ENCODE measurements around the gene PKN1. TPM values are rescaled to one million over a fixed set of nuclear protein-coding genes. Genes with fewer than 3 reads are reported as not detected.

PKN1 gene
- total and polyA plus RNA-seq, 2 experiments from 2014 or later = 47.2 to 128 TPM

GRCh38 chr19:14405380-14405757, 27.7 kb upstream of the PKN1 start:
- in situ Hi-C loops (cut with MboI) = no loop called here
- no peak overlapping the region for H3K4me3 ChIP-seq
- peaks cover 34% of the 10 kb centered on the region; the same call in 1 of the 2 replicates for H3K36me3 ChIP-seq (ENCODE audit: low read depth)
- no peaks in the 10 kb centered on the region for H3K79me2 ChIP-seq (ENCODE audit: insufficient read depth)
- H3K9ac ChIP-seq = no peak overlapping the region
- no peaks in the 10 kb centered on the region for H3K4me1 ChIP-seq (ENCODE audit: insufficient read depth)
- no peak overlapping the region for H2AFZ ChIP-seq
- no peaks in the 10 kb centered on the region for H4K20me1 ChIP-seq (ENCODE audit: insufficient read depth)
- TF ChIP-seq EZH2 (IDR thresholded peaks at IDR 0.05; ENCODE audit: insufficient read depth, poor library complexity, severe bottlenecking) = no peak
- TF ChIP-seq EZH2phosphoT487 (IDR thresholded peaks at IDR 0.05; ENCODE audit: insufficient read depth, low read depth) = no peak
- H3F3A ChIP-seq (ENCODE audit: insufficient read depth) = peaks cover 48% of the 10 kb centered on the region
- no peak overlapping the region for H3K27ac ChIP-seq
- H3K9me3 ChIP-seq (ENCODE audit: low read depth) = no peaks in the 10 kb centered on the region
- 90 to 91% methylated on average over 6 of the region's 6 CpGs for WGBS, 2 experiments (ENCODE audit: low coverage in 1 of 2, low lambda C conversion rate in 2 of 2, missing lambda C conversion rate in 2 of 2)
- H3K27me3 ChIP-seq (replicated peaks; ENCODE audit: insufficient read depth) = no peaks in the 10 kb centered on the region
- H3K4me2 ChIP-seq (ENCODE audit: unreplicated experiment) = no peak overlapping the region
- no peaks in the 10 kb centered on the region for H3K9me2 ChIP-seq (ENCODE audit: insufficient read depth)
- no peak for DNase-seq

GRCh38 chr19:14405758-14406644, 27.1 kb upstream of the PKN1 start:
- Histone ChIP-seq H3K9me3 (ENCODE audit: low read depth) (no peaks in the 10 kb centered on the region), H3K4me1 (ENCODE audit: insufficient read depth) (no peaks in the 10 kb centered on the region), H3K36me3 (ENCODE audit: low read depth) (peaks cover 37% of the 10 kb centered on the region; the same call in 1 of the 2 replicates), H3K9me2 (ENCODE audit: insufficient read depth) (no peaks in the 10 kb centered on the region), H3K4me3 (no peak overlapping the region), H4K20me1 (ENCODE audit: insufficient read depth) (no peaks in the 10 kb centered on the region), H3K27me3 (replicated peaks; ENCODE audit: insufficient read depth) (no peaks in the 10 kb centered on the region), H3F3A (ENCODE audit: insufficient read depth) (peaks cover 42% of the 10 kb centered on the region), H3K27ac (no peak overlapping the region), H3K79me2 (ENCODE audit: insufficient read depth) (peaks cover 4% of the 10 kb centered on the region), H3K4me2 (ENCODE audit: unreplicated experiment) (no peak overlapping the region), H2AFZ (no peak overlapping the region), H3K9ac (no peak overlapping the region)
- peak; percentile 86 for DNase-seq
- in situ Hi-C loops (cut with MboI) = no loop called here
- TF ChIP-seq EZH2 (IDR thresholded peaks at IDR 0.05; ENCODE audit: insufficient read depth, poor library complexity, severe bottlenecking) = no peak
- TF ChIP-seq EZH2phosphoT487 (IDR thresholded peaks at IDR 0.05; ENCODE audit: insufficient read depth, low read depth) = no peak
- WGBS, 2 experiments (ENCODE audit: low coverage in 1 of 2, low lambda C conversion rate in 2 of 2, missing lambda C conversion rate in 2 of 2) = 46 to 50% methylated on average over 45 to 47 of the region's 61 CpGs

- H3K9me3 ChIP-seq (ENCODE audit: low read depth) = no peaks in the 10 kb centered on the region
- H3K4me3 ChIP-seq = no peak overlapping the region
- WGBS, 2 experiments (ENCODE audit: low coverage in 1 of 2, low lambda C conversion rate in 2 of 2, missing lambda C conversion rate in 2 of 2) = 90 to 95% methylated on average over 26 to 27 of the region's 27 CpGs
- peaks cover 12% of the 10 kb centered on the region for H3K79me2 ChIP-seq (ENCODE audit: insufficient read depth)
- H3K27ac ChIP-seq = no peak overlapping the region
- H2AFZ ChIP-seq = no peak overlapping the region
- DNase-seq = no peak
- H3K27me3 ChIP-seq (replicated peaks; ENCODE audit: insufficient read depth) = no peaks in the 10 kb centered on the region
- no peak overlapping the region for H3K4me2 ChIP-seq (ENCODE audit: unreplicated experiment)
- no peaks in the 10 kb centered on the region for H3K9me2 ChIP-seq (ENCODE audit: insufficient read depth)
- H4K20me1 ChIP-seq (ENCODE audit: insufficient read depth) = no peaks in the 10 kb centered on the region
- peaks cover 34% of the 10 kb centered on the region for H3F3A ChIP-seq (ENCODE audit: insufficient read depth)
- peaks cover 40% of the 10 kb centered on the region; the same call in 1 of the 2 replicates for H3K36me3 ChIP-seq (ENCODE audit: low read depth)
- H3K9ac ChIP-seq = no peak overlapping the region
- TF ChIP-seq EZH2phosphoT487 (IDR thresholded peaks at IDR 0.05; ENCODE audit: insufficient read depth, low read depth) = no peak
- TF ChIP-seq EZH2 (IDR thresholded peaks at IDR 0.05; ENCODE audit: insufficient read depth, poor library complexity, severe bottlenecking) = no peak
- in situ Hi-C loops (cut with MboI) = no loop called here
- H3K4me1 ChIP-seq (ENCODE audit: insufficient read depth) = no peaks in the 10 kb centered on the region
Observed at GRCh38 chr19:14406645-14407401, 26.3 kb upstream of the PKN1 start.

- no peaks in the 10 kb centered on the region for H3K9me2 ChIP-seq (ENCODE audit: insufficient read depth)
- H3K27me3 ChIP-seq (replicated peaks; ENCODE audit: insufficient read depth) = no peaks in the 10 kb centered on the region
- H3K4me1 ChIP-seq (ENCODE audit: insufficient read depth) = no peaks in the 10 kb centered on the region
- DNase-seq = no peak
- no peak overlapping the region for H2AFZ ChIP-seq
- no peak overlapping the region for H3K9ac ChIP-seq
- H3K4me2 ChIP-seq (ENCODE audit: unreplicated experiment) = no peak overlapping the region
- peak overlapping the region; percentile 10; the same call in 1 of the 2 replicates for H3K27ac ChIP-seq
- H3K9me3 ChIP-seq (ENCODE audit: low read depth) = no peaks in the 10 kb centered on the region
- WGBS, 2 experiments (ENCODE audit: low coverage in 1 of 2, low lambda C conversion rate in 2 of 2, missing lambda C conversion rate in 2 of 2) = 71 to 76% methylated on average over 18 to 20 of the region's 20 CpGs
- peaks cover 40% of the 10 kb centered on the region; the same call in 1 of the 2 replicates for H3K36me3 ChIP-seq (ENCODE audit: low read depth)
- H3F3A ChIP-seq (ENCODE audit: insufficient read depth) = peaks cover 30% of the 10 kb centered on the region
- no peaks in the 10 kb centered on the region for H4K20me1 ChIP-seq (ENCODE audit: insufficient read depth)
- H3K79me2 ChIP-seq (ENCODE audit: insufficient read depth) = peaks cover 22% of the 10 kb centered on the region
- in situ Hi-C loops (cut with MboI) = no loop called here
- no peak overlapping the region for H3K4me3 ChIP-seq
- TF ChIP-seq EZH2phosphoT487 (IDR thresholded peaks at IDR 0.05; ENCODE audit: insufficient read depth, low read depth) = no peak
- TF ChIP-seq EZH2 (IDR thresholded peaks at IDR 0.05; ENCODE audit: insufficient read depth, poor library complexity, severe bottlenecking) = no peak
Observed at GRCh38 chr19:14407605-14408484, 25.3 kb upstream of the PKN1 start.

Measured in GM23248 (cell line).